Activated T-helper 9 cell treated with anti-CD3 and anti-CD28 coated beads, Interleukin-2, amount 50 U/mL, for 16 hours (primary cell): Measurements from ENCODE around the gene MRPL57.
A peak's percentile ranks its signal among the peaks of the same experiment; 100 is the strongest.
"Not testable (repeated sequence)": the region's sequence is repeated elsewhere in the genome, so short reads cannot be mapped to it uniquely, and the experiment has no call there.

ENCODE experiments used
- DNase-seq: peaks from one replicate; pipeline ENCODE4 v3.0.0-alpha.2; 2020; ENCODE audit warnings: low read depth

Gene MRPL57

DNA sequence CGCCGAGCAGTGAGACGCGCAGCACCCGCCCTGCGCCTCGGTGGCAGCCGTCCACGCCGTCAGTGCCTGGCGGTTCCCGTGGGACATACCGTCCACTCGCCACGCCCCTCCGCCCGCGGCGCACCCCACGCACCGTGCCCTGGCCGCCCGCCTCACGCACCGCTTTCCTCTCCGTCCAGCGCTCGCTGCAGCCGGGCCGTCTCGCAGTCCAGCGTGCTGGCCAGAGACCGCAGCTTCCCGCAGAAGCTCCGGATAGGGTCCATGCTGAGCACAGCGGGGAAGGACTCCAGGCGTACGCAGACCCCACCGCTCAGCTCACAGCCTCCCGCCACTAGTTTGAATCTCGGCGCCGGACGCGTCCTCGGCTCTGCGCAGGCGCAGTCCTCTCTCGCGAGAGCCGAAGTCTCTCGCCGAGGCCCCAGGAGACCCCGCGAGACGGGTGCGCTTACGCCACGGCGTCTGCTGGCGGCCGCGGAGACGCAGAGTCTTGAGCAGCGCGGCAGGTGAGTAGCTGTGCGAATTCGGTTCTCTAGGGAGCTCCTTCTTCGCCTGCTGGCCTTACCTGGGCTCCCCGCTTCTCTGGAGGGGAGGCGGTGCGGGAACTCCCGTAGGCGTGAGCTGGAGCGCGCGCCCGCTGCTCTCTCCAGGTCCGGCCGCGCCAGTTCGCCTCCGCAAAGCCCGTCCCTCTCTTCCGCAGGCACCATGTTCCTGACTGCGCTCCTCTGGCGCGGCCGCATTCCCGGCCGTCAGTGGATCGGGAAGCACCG lies at the start of gene MRPL57, which contains the start of gene SKA3:
Gene MRPL57, plus strand, starts transcription at position 444 of the 767 bp plus-strand sequence. Its CDS starts 259 bp downstream, at position 703.
Gene SKA3, minus strand, starts transcription at position 338 of the 767 bp plus-strand sequence. Its CDS starts 75 bp downstream, at position 263.
- DNase-seq = peak; percentile 91

DNA sequence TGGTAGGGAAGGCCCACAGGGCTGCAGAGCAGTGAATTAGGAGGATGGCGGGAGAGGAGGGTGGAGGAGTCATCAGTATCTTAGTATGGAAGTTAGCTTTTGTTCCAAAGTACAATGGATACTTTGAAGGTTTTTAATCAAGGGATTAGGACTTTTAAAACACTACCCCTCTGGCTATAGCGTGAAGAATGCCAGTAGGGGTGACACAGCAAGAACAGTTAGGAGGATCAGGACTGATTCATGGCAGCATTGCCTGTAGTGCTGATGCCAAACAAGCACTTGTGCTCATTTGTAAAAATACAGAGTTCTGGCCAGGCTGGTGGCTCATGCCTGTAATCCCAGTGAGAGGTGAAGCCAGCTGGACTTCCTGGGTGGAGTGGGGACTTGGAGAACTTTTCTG lies 46.3 kb upstream of the MRPL57 start:
- no peak for DNase-seq

DNA sequence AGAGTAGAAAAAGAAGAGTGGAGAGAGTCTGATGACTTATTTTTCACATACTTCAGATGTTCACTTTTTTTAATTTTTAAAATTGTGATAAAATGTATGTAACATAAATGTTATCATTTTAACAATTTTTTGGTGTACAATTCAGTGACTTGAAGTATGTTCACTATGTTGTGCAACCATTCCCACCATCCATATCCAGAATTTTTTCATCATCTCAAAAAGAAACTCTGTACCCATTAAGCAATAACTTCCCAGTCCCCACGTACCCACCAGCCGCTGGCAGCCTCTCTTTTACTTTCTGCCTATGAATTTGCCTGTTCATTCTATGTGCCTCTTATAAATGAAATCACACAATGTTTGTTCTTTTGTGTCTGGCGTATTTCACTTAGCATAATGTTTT lies 43.4 kb upstream of the MRPL57 start:
- DNase-seq = no peak

- DNase-seq = no peak
These were observed 42.0 kb upstream of the MRPL57 start for GRCh38 chr13:21134475-21134874.

DNA sequence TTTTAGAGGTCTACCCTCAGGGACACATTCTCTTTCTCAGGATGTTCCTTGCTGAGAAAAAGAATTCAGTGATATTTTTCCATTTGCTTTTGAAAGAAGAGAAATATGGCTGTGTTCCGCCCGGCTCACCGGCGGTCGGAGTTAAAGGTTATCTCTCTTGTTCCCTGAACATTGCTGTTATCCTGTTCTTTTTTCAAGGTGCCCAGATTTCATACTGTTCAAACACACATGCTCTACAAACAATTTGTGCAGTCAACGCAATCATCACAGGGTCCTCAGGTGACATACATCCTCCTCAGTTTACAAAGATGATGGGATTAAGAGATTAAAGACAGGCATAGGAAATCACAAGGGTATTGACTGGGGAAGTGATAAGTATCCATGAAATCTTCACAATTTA lies 40.6 kb upstream of the MRPL57 start:
- DNase-seq = not testable (repeated sequence)

- no peak for DNase-seq
These were observed 38.8 kb upstream of the MRPL57 start for GRCh38 chr13:21137696-21138095.

GRCh38 chr13:21138561-21138960 lies 37.9 kb upstream of the MRPL57 start:
- DNase-seq = no peak

DNA sequence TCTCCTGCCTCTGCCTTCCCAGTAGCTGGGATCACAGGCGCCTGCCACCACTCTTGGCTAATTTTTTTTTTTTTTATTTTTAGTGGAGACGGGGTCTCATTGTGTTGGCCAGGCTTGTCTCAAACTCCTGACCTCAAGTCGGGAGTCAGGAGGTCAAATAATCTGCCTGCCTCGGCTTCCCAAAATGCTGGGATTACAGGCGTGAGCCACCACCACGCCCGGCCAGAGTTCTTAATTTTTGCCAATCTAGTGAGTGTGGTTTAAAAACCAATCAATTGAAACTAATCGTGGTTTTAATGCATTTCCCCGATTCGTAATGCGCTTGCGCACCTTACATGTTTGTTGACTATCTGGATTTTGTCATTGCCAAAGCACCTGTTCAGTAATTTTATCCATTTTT lies 37.1 kb upstream of the MRPL57 start:
- DNase-seq = no peak

- no peak for DNase-seq
These were observed 33.7 kb upstream of the MRPL57 start for GRCh38 chr13:21142766-21143165.

DNA sequence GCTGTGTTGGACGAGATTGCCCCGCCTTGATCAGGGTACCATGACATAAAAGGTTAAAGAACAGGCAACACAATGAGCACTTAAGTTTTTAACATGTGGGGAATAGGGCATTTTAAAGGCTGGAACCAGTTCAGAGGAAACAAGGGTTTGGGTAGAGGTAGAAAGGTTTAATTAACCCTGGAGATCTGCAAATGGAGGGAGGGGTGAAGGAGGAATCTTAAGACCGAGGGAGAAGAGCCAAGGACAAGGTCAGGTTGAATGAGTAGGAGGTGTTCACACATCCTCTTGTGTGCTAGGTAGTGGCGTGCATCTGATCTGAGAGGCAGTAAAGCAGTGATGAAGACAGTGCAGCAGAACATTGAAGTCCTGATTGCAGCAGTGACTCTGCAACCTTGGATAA lies 28.6 kb upstream of the MRPL57 start:
- DNase-seq = no peak

GRCh38 chr13:21148557-21149258 lies 27.8 kb upstream of the MRPL57 start:
- DNase-seq = no peak

DNA sequence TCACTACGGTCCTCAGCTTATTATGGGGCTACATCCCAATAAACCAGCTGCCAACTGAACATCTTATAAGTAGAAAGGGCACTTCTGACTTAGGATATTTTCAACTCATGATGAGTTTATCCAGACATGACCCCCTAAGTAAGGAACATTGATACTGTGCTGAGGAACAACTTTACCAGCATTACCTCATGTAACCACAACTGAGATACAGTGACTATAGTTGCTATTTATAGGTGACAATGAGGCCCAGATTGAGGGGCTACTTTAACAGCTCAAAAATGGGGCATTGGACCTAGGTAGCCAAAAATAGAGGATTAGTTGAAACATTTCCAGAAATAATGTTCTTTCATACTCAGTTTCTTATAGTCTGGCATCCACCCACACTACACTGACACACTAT lies 26.9 kb upstream of the MRPL57 start:
- no peak for DNase-seq

DNA sequence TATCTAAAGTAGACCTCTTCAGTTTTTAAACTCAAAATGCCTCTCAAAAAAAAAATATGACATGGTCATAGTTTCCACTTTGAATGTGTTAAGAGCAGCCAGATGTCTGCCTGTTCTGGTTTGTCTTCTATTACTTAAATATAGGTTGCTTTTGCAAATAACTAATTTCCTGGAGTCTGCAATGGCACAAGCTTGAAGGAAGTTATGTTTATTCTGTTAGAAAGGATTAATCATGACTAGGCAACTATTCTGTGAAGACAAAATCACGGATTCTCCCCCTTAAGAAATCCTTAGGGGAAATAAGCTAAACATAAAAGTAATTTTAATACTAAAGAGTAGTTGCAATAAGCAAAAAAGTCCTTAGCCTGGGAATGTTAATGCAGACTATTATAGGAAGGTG lies 26.4 kb upstream of the MRPL57 start:
- no peak for DNase-seq

GRCh38 chr13:21152251-21152899 lies 24.1 kb upstream of the MRPL57 start:
- DNase-seq = no peak

- DNase-seq = no peak
These were observed 11.8 kb upstream of the MRPL57 start for GRCh38 chr13:21164631-21165030.

DNA sequence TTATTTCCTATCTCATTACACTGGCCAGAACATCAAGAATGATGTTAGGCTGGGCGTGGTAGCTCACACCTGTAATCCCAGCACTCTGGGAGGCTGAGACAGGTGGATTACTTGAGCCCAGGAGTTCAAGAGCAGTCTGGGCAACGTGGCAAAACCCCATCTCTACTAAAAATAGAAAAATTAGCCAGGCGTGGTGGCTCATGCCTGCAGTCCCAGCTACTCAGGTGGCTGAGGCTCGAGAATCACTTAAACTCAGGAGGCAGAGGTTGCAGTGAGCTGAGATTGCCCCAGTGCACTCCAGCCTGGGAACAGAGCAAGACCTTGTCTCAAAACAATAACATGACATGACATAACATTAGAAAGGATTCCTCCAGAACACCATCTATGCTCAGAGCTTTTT lies 10.9 kb upstream of the MRPL57 start:
- not testable (repeated sequence) for DNase-seq

GRCh38 chr13:21171420-21171819 lies 5.0 kb upstream of the MRPL57 start:
- DNase-seq = no peak

- DNase-seq = not testable (repeated sequence)
These were observed 2.7 kb upstream of the MRPL57 start for GRCh38 chr13:21173767-21174166.

- no peak for DNase-seq
These were observed 723 bp upstream of the MRPL57 start for GRCh38 chr13:21175656-21176214.

DNA sequence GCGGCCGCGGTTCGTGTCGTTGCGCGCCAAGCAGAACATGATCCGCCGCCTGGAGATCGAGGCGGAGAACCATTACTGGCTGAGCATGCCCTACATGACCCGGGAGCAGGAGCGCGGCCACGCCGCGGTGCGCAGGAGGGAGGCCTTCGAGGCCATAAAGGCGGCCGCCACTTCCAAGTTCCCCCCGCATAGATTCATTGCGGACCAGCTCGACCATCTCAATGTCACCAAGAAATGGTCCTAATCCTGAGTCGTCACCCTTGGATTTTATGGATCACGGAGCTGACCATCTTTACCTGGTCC lies 475 bp downstream of the MRPL57 start:
- no peak for DNase-seq

DNA sequence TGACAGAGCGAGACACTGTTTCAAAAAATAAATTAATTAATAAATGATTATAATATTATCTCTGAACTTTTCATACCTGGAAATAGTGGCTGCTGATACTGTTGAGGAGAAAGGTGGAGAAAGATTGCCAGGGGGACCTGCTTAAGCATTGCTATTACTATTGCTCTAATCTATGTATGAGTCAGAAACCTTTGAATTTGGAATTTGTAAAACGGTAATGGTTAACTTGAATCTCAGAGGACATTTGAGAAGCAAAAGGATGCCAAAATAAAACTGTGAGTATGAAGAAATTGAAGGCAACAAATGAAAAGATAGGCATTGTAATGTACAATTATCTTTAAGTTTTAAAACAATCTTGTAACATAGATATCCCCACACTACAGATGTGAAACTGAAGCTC lies 5.2 kb downstream of the MRPL57 start:
- DNase-seq = no peak

DNA sequence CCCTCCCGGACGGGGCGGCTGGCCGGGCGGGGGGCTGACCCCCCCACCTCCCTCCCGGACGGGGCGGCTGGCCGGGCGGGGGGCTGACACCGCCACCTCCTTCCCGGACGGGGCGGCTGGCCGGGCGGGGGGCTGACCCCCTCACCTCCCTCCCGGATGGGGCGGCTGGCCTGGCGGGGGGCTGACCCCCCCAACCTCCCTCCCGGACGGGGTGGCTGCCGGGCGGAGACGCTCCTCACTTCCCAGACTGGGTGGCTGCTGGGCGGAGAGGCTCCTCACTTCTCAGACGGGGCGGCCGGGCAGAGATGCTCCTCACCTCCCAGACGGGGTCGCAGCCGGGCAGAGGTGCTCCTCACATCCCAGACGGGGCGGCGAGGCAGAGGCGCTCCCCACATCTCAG lies 10.0 kb downstream of the MRPL57 start:
- DNase-seq = not testable (repeated sequence)

GRCh38 chr13:21194756-21195155 lies 18.3 kb downstream of the MRPL57 start:
- not testable (repeated sequence) for DNase-seq
